HL-60 (cell line): ENCODE measurements around the gene C1QTNF9.

Experiments
- CTCF ChIP-seq: IDR thresholded peaks from one replicate; pipeline ENCODE4 v1.5.1; 2011; ENCODE audit warnings: low read length, control low read depth, inconsistent platforms; ENCODE audit not compliant: insufficient read depth
- POLR2AphosphoS5 ChIP-seq: IDR thresholded peaks from 2 replicates; pipeline ENCODE4 v1.6.1; 2012; ENCODE audit warnings: low read depth
- SPI1 ChIP-seq: IDR thresholded peaks from 2 replicates; pipeline ENCODE4 v1.6.1; 2012; ENCODE audit warnings: low read depth, mild to moderate bottlenecking, borderline replicate concordance

GRCh38 chr13:24275041-24275440, 34.3 kb upstream of the C1QTNF9 start:
- TF ChIP-seq CTCF (no peak), SPI1 (no peak), POLR2AphosphoS5 (no peak)
